Thyroid gland (tissue), 4 donors: Measurements from ENCODE around the gene NCS1. TPM values are rescaled to one million over a fixed set of nuclear protein-coding genes. Genes with fewer than 3 reads are reported as not detected.

Experiments used
- DNase-seq, 2 donors: peaks; one replicate each; pipeline ENCODE4 v3.0.0-alpha.2; 2019
- H3K27ac ChIP-seq, 3 donors: fragments of 200-600 bp; sonication (generic); 1 replicate in 2 of 3; 2 replicates in 1 of 3; pipeline ENCODE4 v1.5.1; 2016 to 2019; ENCODE audit warnings: mild to moderate bottlenecking in 1 of 3, moderate library complexity in 1 of 3
- H3K27me3 ChIP-seq: fragments of 200-600 bp; sonication (generic); one replicate; pipeline ENCODE4 v1.5.1; 2019
- H3K36me3 ChIP-seq, 2 donors: fragments of 200-600 bp; sonication (generic); one replicate each; pipeline ENCODE4 v1.5.1; 2016 to 2019
- H3K4me1 ChIP-seq, 2 donors: fragments of 200-600 bp; sonication (generic); one replicate each; pipeline ENCODE4 v1.5.1; 2017 to 2019
- H3K4me3 ChIP-seq, 3 donors: fragments of 200-600 bp; sonication (generic); replicated peaks in 1 of 3; 1 replicate in 2 of 3; 2 replicates in 1 of 3; pipeline ENCODE4 v1.5.1; 2016; ENCODE audit warnings: mild to moderate bottlenecking in 1 of 3
- H3K9me3 ChIP-seq: fragments of 200-600 bp; sonication (generic); one replicate; pipeline ENCODE4 v1.5.1; 2017
- CTCF ChIP-seq, 6 experiments: fragments of 200-600 bp in 3 of 6; fragments of 450-650 bp in 3 of 6; sonication (generic) in 3 of 6; IDR thresholded peaks; one replicate each; pipeline ENCODE4 v1.5.1; 2016 to 2019; ENCODE audit warnings: antibody characterized with exemption in 6 of 6, mild to moderate bottlenecking in 2 of 6, inconsistent platforms in 1 of 6, moderate library complexity in 1 of 6
- POLR2A ChIP-seq, 2 donors: fragments of 450-650 bp; IDR thresholded peaks; one replicate each; pipeline ENCODE4 v1.6.1; 2017; ENCODE audit warnings: antibody characterized with exemption in 2 of 2, mild to moderate bottlenecking in 2 of 2, moderate library complexity in 1 of 2
- WGBS, 2 donors: methylation state at CpG; one replicate each; pipeline ENCODE4 v1.1.5; 2017; 5-methylcytosine and 5-hydroxymethylcytosine counted together
- intact Hi-C: fragments of 100-400 bp; cut with DNase I; formaldehyde crosslinking; loops from one replicate; pipeline ENCODE4 v1.15.1; 2023
- total RNA-seq, 4 donors: library from RNA; depleted of rRNA; stranded (reverse); fragments of >200 nt; gene quantifications; one replicate each; pipeline ENCODE4 v1.2.3, GENCODE V29; 2016

The NCS1 gene
- total RNA-seq, 4 donors from 2014 or later: 31.0 to 85.4 (median 61.2) TPM

- Histone ChIP-seq H3K9me3 (no peaks in the 10 kb centered on the region), H3K27me3 (no peaks in the 10 kb centered on the region), H3K36me3 (peaks cover 17 to 24% of the 10 kb centered on the region in 2 donors), H3K27ac (peak overlapping the region in 2 of 3 donors; percentile 96), H3K4me1 (peaks cover 47 to 49% of the 10 kb centered on the region in 2 donors), H3K4me3 (no peak overlapping the region)
- intact Hi-C loops: loop anchor here (10.0 kb wide), 1 partner anchor 352 kb away; no protein-coding TSS in a partner anchor
- DNase-seq: no peak
- TF ChIP-seq POLR2A (IDR thresholded peaks at IDR 0.05): no peak
- peak in 1 of 6 experiments; percentile 12 for TF ChIP-seq CTCF (IDR thresholded peaks at IDR 0.05)
- 62 to 63% methylated on average over 10 of the region's 10 CpGs for WGBS, 2 donors
Observed at GRCh38 chr9:130236436-130236985, 64.3 kb downstream of the NCS1 start.

DNA sequence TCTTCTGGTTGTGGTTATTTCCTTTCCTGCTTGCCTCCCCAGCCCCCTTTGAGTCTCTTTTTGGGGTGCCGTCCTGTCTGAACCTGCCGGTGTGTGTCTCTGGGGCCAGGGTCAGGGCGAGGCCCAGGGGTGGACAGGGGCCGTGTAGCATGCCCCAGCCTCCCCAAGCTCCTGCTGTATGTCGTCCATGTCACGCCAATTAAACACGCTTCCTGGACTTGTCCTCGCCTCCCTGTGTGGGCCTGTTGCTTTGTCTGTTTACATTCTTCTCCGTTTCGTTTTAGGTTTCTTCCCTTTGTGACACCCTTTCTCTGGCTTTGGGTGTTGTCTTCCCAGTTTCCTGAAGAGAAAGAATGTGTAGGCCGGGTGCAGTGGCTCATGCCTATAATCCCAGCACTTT is 64.9 kb downstream of the NCS1 start:
- H3K36me3 ChIP-seq: peaks cover 17 to 24% of the 10 kb centered on the region in 2 donors
- H3K27me3 ChIP-seq: no peaks in the 10 kb centered on the region
- H3K4me3 ChIP-seq: no peak overlapping the region
- TF ChIP-seq POLR2A (IDR thresholded peaks at IDR 0.05) (no peak), CTCF (IDR thresholded peaks at IDR 0.05) (no peak)
- H3K4me1 ChIP-seq: peaks cover 47 to 49% of the 10 kb centered on the region in 2 donors
- intact Hi-C loops: loop anchor here (10.0 kb wide), 1 partner anchor 352 kb away; no protein-coding TSS in a partner anchor
- DNase-seq: no peak
- no peaks in the 10 kb centered on the region for H3K9me3 ChIP-seq
- H3K27ac ChIP-seq: peak overlapping the region; percentile 88 to 96 (median 96)
- 75 to 77% methylated on average over 11 of the region's 11 CpGs for WGBS, 2 donors

- peak overlapping the region in 1 of 3 donors; percentile 6 for H3K4me3 ChIP-seq
- H3K4me1 ChIP-seq: peaks cover 50 to 52% of the 10 kb centered on the region in 2 donors
- H3K27ac ChIP-seq: peak overlapping the region; percentile 90 to 96 (median 96)
- peak in 1 of 2 donors; percentile 51 for TF ChIP-seq POLR2A (IDR thresholded peaks at IDR 0.05)
- no peak for TF ChIP-seq CTCF (IDR thresholded peaks at IDR 0.05)
- no peaks in the 10 kb centered on the region for H3K27me3 ChIP-seq
- intact Hi-C loops: loop anchor here (10.0 kb wide), 1 partner anchor 353 kb away; no protein-coding TSS in a partner anchor
- H3K36me3 ChIP-seq: peaks cover 12 to 20% of the 10 kb centered on the region in 2 donors
- peak; percentile 95 to 97 for DNase-seq
- 29 to 47% methylated on average over 15 to 17 of the region's 17 CpGs for WGBS, 2 donors
- no peaks in the 10 kb centered on the region for H3K9me3 ChIP-seq
Observed at GRCh38 chr9:130237763-130238524, 65.7 kb downstream of the NCS1 start.

DNA sequence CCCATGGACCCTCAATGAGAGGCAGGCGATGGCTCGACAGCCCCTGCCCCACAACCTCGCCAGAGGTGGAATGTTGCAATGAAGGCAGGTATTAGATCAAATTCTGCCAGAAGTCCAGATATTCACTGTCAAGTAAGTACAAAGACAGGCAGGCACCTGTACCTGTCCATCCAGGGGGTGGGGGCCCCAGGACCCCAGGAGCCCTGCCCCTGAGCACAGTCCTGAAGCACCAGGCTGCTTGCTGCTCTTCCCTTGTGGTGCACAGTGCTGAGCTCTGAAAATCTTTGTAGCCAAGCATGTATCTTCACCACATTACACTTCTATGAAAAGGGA is 67.1 kb downstream of the NCS1 start:
- H3K36me3 ChIP-seq: peaks cover 3 to 6% of the 10 kb centered on the region in 2 donors
- TF ChIP-seq POLR2A (IDR thresholded peaks at IDR 0.05): no peak
- peak overlapping the region; percentile 90 to 96 (median 96) for H3K27ac ChIP-seq
- H3K9me3 ChIP-seq: no peaks in the 10 kb centered on the region
- no peaks in the 10 kb centered on the region for H3K27me3 ChIP-seq
- no peak for DNase-seq
- intact Hi-C loops: loop anchor here (10.0 kb wide), 1 partner anchor 355 kb away; no protein-coding TSS in a partner anchor
- peaks cover 52 to 57% of the 10 kb centered on the region in 2 donors for H3K4me1 ChIP-seq
- 42% methylated on average over 3 of the region's 3 CpGs; no CpG with 5 or more reads in 1 of the 2 donors for WGBS, 2 donors
- H3K4me3 ChIP-seq: no peak overlapping the region

- no peaks in the 10 kb centered on the region for H3K27me3 ChIP-seq
- TF ChIP-seq CTCF (IDR thresholded peaks at IDR 0.05) (no peak), POLR2A (IDR thresholded peaks at IDR 0.05) (no peak)
- peak overlapping the region; percentile 90 to 96 (median 96) for H3K27ac ChIP-seq
- no peak overlapping the region for H3K4me3 ChIP-seq
- H3K9me3 ChIP-seq: no peaks in the 10 kb centered on the region
- WGBS, 2 donors: 43 to 53% methylated on average over 8 to 9 of the region's 9 CpGs
- H3K4me1 ChIP-seq: peaks cover 52 to 57% of the 10 kb centered on the region in 2 donors
- peak; percentile 71 to 79 for DNase-seq
- H3K36me3 ChIP-seq: peaks cover 0 to 2% of the 10 kb centered on the region in 2 donors
- intact Hi-C loops: loop anchor here (5.0 to 10.0 kb wide), 2 partner anchors 103 to 355 kb away; no protein-coding TSS in a partner anchor
Observed at GRCh38 chr9:130239741-130240241, 67.6 kb downstream of the NCS1 start.
